ENCODE results near the gene MRM3.

- no peak for TF ChIP-seq CTCF (IDR thresholded peaks at IDR 0.05)
- no peak for TF ChIP-seq POLR2A (IDR thresholded peaks at IDR 0.05)
Measured at GRCh38 chr17:806346-806745, 24.2 kb downstream of the MRM3 start.
